DMS153 (cell line): ENCODE measurements around the gene PIK3R5.
"Not testable (repeated sequence)": the region's sequence is repeated elsewhere in the genome, so short reads cannot be mapped to it uniquely, and the experiment has no call there.

ENCODE experiments used
- DNase-seq: peaks from one replicate; lab custom pipeline; 2025; lab: John Stamatoyannopoulos, UW

The PIK3R5 gene

DNA sequence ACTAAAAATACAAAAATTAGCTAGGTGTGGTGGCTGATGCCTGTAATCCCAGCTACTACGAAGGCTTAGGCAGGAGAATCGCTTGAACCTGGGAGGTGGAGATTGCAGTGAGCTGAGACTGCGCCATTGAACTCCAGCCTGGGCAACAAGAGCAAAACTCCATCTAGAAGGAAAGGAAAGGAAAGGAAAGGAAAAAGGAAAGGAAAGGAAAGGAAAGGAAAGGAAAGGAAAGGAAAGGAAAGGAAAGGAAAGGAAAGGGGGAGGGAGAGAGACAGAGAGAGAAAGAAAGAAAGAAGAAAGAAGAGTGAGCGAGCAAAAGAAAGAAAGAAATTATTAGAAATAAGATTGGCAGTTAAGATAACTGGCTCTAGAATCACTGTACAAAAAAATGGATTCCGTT is 18.7 kb upstream of the PIK3R5 start:
- not testable (repeated sequence) for DNase-seq

DNA sequence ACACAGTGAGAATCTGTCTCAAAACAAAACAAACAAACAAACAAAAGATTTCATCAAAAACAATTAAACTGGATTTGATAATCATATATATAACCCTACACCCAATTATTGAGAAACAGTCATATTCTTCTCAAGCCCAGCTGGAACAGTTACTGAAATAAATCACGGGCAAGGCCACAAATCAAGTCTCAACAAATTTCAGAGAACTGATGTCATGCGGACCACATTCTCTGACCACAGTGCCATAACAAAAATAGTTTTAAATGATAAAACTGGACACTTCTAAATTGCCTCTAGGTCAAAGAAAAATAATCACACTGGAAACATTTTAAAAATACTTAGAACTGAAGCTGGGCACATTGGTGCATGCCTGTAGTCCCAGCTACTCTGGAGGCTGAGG is 15.9 kb upstream of the PIK3R5 start:
- no peak for DNase-seq

DNA sequence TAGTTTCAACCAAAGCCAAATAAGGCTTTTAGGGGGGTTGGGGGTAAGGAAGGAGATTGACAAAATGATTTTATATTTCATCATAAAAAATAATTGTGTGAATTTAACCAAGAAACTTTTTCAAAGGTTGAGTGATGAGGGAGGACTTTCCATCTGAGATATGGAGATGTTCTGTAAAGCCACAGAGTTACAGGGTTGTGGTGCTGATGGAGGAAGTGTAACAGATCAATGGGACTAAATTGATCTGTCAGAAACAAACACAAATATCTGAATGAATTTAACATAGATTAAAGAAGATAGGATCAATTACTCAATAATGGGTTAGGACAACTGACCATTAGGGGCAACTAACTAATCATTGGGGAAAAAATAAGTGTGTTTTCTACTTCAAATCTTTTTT is 14.2 kb upstream of the PIK3R5 start:
- no peak for DNase-seq

DNA sequence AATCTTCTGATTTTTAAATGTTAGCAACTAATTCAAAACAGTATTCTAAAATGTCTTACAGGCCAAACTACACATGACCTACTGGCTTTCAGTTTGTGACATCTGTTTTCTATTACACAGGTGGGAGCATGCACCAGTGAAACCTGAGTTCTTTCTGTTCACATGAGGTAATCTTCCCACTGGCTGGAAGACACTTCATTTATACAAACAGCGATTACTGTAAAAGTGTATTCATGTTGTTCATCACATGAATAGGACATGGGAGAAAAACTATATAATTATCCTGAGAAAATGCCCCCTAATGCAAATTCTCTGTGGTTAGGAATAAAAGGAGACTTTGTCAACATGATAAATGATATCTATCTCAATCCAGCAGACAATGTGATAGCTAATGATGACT is 11.1 kb upstream of the PIK3R5 start:
- no peak for DNase-seq

DNA sequence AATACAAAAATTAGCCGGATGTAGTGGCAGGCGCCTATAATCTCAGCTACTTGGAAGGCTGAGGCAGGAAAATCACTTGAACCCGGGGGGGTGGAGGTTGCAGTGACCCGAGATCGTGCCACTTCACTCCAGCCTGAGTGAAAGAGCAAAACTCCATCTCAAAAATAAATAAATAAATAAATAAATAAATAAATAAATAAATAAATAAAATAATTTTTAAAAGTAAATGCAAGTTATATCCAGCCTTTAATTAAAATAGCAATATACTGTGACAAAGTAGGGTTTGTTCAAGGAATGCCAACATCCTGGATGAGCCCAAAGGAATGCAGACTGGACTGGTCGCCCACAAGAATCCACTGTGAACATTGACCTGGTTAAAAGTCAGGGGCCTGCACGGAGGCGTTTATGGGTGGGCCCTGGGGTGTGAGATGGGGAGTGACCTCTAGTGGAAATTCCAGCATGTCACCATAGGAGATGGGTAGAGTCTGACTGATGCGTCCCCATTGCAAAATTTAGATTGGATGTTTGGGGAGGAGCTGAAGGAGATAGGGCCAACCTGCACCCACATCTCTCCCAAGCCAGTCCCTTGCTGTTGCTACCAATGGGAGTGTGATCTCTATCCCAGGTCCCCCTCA is 9.7 kb upstream of the PIK3R5 start:
- no peak for DNase-seq

DNA sequence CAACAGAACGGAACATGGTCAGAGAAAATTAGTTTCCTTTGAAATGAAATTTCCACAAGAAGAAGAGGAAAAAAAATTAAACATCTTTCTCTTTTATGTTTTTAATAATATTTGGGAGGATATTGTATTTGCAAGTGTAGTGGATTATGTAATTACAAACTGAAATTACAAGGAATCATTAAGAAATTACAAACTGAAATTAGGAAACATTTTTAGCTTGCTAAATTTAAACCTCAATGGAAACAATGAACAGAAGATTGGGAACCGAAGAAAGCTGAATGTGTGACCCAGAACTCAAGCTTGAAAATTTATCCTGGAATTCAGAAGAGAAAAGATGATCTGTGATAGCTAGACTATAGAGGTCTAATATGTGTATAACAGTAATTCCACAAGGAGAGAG is 4.4 kb upstream of the PIK3R5 start:
- no peak for DNase-seq

DNA sequence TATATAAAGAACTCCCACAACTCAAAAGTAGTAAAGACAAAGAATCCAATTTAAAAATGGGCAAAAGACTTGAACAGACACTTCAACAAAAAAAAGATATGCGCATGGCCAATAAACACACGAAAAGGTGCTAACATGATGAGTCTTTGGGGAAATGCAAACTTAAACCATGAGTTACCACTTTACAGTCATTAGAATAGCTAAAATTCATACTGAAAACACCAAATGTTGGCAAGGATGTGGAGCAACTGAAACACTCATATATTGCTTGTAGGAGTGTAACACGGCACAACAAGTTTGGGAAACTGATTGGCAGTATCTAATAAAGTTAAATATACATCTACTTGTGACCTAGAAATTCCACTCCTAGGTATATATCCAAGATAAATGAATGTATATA is 3.0 kb upstream of the PIK3R5 start:
- DNase-seq, result no peak

DNA sequence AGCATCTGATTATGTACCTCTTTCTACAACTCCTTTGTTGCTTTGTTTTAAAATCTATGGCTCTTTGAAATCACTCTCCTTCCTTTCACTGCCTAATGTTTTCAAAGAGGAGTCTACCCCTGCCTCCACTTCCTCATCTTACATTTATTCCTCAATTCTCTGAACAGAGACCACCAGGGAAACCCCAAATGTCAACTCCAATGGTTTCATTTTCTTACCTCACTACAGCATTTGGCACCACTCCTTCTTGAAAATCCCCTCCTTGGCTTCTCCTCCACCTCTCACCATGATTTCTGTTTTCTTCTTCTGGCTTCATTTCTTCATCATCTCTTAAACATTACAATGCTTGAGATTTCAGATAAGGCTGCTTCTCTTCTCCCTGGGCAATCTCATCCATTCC is 2.4 kb upstream of the PIK3R5 start:
- DNase-seq, result no peak

DNA sequence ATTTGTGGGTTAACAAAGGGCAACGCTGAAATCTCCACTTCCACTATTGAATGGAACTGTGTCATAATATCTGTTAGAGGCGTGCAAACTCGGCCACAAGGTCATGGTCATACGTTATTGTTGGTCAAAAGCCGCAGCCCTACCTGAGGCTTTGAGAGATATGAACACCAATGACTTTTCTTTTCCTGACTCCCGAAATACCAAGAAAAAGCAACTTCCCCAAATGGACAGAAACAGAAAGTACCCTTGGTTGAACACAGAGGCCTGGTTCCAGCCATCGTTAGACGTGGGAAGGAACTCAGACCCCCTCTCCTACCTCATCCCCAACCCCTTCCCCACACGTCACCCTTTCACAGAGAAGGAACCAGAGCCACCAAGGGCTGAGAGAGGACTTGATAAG is 1.4 kb upstream of the PIK3R5 start:
- no peak for DNase-seq

DNA sequence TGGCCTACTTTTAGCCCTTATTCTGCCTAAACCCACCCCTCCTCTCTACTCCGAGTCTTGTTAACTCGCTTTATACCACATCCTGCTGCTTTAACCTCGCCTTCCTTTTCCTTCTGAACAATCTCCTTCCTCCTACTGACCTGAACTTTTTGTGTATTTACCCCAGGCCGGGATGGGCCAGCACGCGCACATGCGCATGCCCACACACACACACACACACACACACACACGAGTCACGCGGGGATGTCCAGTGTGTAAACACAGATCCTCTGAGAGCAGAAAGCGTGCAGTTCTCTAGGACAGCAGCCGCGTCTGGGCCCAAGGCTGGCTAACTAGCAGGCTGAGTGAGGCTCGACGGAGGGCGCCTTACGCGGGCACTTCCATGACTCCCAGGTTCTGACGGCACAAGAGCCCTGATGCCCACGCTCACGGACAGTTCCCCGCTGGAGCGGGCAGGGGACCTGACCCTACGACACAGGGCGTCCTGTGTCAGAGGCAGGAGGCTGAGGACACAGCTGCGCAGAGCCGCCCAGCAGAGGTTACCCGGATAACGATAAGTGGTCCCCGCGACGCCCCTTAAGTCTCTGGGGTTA is 610 bp downstream of the PIK3R5 start:
- DNase-seq, result no peak

DNA sequence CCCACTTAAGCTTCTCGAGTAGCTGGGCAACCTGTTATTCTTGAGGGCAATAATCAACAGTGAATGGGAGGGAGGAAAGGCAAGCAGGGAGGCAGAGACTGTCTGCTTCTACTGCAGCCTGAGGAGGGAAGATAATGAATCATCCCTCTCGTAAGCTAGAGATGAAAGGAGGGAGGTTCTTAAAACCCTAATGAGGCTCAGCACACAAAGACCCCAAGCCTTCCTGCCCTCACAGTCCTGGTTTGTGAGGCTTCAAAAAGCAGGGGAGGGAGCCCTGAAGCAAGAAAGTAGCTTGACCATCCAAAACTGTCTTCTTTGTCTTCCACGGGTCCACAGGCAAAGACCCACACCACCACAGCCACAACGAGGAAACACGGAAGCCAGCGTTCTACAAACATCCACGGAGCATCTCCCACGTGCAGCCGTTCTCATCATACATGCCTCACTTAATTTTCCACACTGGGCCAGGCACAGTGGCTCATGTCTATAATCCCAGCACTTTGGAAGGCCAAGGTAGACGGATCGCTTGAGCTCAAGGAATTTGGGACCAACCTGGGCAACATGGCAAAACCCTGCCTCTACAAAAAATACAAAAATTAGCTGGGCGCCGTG is 1.8 kb downstream of the PIK3R5 start:
- DNase-seq, result no peak

DNA sequence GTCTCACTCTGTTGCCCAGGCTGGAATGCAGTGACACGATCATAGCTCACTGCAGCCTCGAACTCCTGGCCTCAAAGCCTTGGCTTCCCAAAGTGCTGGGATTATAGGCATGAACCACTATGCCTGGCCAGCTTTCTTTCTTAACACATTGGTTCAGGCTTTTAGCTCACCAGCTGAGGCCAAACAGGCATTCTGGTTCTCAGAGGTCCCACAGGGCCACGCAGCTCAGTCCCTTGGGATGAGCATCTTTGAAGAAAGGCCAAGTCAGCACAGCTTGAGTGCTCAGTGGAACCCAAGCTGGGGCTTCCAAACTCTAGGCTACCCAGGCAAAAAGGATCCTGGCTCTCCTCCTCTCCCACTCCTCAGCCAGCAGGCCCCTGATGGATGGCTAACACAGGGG is 2.5 kb downstream of the PIK3R5 start:
- no peak for DNase-seq

DNA sequence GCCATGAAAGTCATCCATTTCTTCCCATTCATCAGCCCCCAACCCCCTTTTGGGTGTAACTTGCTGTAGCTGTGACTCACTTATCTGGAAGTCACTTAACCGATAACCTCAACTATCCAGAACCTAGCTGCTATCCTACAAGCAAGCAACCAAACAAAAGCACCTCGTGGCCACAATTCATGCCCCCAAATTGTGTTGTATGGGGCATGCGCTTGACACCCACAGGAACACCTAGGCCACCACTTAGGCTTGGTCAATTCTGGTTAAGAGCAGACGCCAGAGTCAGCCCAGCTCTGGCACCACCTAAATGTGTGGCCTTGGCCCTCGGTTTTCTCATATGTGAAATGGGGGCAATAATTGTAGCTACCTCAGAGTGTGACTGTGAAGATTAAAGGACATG is 3.7 kb downstream of the PIK3R5 start:
- no peak for DNase-seq

DNA sequence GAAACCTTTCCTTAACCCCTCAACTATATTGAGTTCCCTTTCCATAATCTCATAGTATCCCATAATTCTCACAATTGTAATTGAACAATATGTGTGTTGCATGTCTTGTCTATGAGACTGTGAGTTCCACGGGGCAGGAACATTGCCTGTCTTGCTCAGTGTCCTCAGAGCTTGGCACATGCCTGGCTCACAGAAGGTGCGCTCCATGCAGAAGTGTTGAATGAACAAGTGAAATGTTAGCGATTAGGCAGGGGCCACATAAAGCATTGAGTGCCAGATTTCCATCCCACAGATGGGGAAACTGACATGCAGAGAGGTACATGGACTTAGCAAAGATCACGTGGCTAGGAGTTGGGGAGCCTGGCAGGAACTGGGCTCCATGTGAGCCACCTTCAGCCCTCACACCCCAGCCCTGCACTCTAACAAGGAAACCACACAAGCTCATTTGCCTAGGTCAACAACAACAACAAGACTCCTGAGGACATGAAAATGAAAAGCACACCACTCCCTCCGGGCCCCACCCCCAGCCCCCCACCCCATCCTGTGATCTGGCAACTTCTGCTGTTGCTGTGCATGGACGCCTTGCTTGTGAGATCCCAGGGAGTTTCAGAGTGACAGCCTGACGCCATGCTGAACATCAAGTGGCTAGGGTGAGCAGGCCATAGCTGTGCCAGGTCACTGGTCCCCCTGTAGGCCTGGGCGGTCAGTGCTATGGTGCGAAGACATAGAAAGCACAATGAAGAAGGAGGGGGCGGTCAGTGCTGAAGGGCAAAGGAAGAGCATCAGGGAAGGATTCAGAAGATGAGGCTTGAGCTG is 5.0 kb downstream of the PIK3R5 start:
- DNase-seq, result no peak

DNA sequence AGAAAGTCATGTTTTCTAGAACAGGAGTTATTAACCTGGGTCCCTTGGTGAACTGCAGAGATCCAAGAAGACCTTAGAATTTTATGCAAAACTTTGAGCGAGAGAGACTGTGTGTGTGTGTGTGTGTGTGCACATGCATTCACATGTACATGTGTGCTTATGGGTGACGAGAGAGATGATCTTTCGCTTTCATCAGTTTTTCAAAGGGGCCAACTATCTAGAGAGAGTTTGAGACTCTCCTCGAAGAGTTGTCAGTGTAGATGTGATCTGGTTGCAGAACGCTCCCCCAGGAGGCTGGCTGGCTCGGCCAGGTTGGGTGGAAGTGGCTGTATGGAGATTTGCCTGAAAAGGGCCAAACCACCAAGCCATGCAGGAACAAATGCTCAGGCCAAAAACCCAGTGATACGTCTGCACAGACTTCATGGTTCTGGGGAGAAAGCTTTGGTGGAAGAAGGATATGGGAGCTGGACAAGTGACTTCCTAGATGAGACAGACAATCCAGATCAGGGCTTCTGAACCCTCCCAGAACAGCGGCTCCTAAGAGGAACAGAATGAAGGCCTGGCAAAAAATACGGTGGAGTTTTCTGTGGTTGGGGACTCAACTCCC is 6.1 kb downstream of the PIK3R5 start:
- no peak for DNase-seq

DNA sequence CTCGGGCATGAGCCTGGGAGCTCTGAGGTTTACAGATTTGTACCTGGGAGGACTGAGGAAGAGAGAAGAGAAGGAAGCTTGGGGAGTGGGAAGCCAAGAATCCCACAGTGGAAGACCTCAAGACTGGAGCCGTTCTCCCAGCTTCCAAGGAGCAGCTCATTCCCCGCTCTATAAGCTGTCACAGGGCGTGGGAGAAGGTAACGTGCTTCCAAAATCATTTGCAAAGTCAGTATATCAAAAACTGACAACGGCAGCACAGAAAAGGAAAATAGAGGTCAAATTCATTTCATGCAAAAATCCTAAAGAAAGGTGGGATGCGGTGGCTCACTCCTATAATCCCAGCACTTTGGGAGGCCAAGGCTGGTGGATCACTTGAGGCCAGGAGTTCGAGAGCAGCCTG is 7.8 kb downstream of the PIK3R5 start:
- no peak for DNase-seq

DNA sequence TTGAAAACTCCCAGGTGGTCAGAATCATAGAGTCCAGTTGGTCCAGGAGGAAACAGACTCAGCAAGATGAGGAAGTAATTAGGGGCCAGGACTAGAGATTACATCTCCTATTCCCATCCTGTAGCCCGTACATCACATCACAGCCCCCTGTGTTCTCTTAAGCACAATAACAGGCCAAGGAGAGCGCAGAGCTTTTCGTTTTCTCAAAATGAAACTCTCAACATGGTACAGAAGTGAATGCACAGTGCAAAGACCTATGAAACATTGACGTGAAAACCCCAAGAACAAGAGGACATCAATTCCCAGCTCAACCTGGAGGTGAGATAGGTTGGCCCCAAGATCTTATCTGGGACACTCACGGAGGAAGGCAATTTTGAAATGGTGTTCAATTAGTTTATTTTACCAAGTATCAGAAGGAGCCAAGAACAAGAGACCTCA is 9.0 kb downstream of the PIK3R5 start:
- DNase-seq, result no peak

DNA sequence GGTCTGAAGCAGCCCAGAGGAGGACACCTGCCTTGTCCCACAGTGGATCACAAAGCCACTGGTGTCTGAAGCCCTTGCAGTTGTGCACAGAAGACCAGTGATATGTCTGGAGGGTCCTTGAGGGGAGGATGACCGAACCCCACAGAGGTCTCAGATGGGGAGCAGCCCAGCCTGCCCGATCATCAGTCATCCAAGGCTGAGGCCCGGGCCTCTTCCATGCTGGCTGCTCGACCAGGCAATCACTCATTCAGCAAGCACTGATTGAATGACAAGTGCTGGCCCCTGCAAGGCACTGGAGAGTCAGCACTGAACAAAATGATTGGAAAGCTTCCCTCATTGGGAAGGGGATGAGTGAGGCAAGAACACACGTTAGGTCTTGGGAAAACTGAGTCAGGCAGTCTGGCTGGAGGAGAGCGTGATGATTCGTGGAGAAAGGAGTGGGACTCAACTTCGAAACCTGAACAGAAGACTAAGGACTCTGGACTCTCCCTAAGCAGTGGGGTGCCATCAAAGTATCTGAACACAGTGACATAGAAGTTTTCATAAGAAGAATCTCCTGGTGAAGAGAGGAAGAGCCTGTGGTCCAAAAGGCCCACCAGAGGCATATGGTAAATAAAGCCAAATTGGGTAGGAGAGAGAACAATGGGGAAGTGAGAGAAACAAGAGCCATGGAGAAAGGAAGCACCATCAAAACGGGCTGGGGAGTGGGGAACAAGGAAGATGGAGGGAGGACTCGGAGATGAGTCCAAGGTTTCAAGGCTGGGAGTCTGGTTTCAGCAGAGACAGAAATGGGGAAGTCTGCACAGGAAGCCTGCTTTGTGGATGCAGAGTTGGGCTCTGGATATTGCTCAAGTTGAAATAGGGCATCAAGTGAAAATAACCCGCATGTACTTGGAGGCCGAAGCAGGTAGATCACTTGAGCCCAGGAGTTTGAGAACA is 10.2 kb downstream of the PIK3R5 start:
- no peak for DNase-seq

DNA sequence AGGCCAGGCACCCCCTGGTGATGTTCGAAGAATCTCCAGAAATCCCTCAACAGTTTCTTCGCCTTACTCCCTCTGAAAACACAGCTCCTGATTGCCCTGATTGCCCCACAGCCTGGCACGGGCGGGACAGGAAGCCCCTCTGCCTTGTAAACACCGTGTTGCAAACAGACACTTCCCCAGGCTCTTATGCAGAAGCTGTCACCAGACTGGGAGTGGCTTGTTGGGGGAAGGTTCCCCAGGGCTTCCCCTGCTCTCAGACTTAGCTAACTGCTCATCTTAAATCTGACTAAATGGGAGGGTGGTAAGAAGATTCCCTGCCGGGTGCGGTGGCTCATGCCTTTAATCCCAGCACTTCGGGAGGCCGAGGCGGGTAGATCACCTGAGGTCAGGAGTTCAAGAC is 11.2 kb downstream of the PIK3R5 start:
- DNase-seq, result no peak

DNA sequence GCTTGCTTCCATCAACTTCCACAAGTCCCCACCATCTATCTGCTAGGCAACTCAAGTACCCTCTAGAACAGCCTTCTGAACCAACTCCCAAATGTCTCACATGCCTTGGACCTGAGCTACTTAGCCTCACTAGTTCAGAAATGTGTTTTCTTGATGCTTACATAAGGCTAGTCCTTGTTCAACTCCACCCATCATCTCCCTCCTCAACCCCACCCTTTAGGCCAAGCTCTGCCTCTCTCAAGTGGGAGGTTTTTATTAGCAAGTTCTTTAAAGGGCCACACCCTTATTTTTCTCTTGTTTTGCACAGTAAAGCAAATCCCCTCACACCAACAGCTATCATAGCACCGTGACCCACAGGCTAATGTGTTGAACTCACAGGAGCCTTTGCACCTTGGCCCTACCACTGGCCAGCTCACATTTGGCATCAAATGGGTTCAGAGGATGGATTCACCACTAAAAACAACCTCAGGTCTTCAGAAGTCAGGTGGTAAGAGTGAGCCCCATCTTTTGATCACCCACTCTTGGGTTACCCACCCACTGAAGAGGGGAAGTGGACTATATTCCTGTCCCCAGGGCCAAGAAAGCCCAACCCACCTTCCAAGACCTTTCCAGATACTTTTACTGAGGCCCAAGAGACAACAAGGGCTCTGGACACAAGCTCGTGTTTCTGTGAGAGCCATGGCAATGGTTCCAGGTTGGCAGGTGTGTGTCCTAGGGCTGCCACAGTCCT is 12.2 kb downstream of the PIK3R5 start:
- DNase-seq, result no peak

DNA sequence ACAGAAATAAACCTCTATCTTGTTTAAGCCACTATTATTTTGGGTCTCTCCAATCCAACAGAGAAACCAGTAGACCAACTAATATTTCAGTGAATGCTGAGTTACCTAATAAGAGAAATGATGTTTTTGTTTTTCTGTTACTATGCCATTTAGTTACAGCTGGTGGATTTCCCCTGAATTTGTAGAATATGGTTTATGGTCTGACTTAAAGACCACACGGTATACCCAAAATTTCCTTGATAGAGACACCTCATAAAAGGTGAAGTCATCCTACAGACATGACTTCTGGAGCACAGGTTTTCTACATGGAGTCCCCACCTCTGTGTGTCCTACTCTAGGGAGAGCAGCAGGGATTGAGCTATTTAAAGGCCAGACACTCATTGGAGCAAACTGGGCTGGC is 13.3 kb downstream of the PIK3R5 start:
- no peak for DNase-seq
